GM23338 (cell line): ENCODE data around the gene GRIK1.

ENCODE experiments used
- POLR2AphosphoS5 ChIP-seq: IDR thresholded peaks from 2 replicates; pipeline ENCODE4 v1.6.1; 2016; ENCODE audit warnings: antibody characterized with exemption, low read depth
- TF ChIP-seq, protein P1 (sequence below), 2 experiments: fragments of 200-600 bp in 1 of 2; sonication (generic) in 1 of 2; conservative IDR thresholded peaks; 2 replicates each; pipeline versions ENCODE4 v1.5.1 to v1.6.1; 2016 to 2017; ENCODE audit warnings: antibody characterized with exemption in 2 of 2, low read depth in 2 of 2, mild to moderate bottlenecking in 2 of 2, moderate library complexity in 1 of 2

DNA sequence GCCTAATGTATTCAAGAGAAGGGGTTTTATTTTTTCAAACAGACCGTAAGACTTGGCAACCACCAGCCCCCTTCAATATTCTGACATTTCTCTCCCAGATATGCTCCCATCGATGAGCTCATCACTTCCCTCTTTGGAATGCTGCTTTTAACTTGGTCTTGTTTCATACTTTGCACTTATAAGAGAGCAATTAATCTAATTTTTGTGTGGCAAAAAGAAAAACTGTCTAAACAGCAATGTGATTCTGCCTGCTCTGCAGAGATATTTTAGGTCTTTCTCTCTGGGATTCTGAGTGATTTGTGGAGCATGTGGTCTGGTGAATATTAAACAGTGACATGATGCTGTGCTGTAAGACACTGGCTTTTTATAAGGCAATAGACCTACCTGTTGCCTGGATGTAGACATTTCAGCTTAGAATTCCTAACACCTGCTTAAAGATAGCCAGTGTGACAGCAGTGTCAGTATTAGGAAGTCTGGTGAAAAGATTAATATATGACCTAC, 356.3 kb downstream of the GRIK1 start:
- TF ChIP-seq POLR2AphosphoS5: no peak
- TF ChIP-seq, protein P1, sequence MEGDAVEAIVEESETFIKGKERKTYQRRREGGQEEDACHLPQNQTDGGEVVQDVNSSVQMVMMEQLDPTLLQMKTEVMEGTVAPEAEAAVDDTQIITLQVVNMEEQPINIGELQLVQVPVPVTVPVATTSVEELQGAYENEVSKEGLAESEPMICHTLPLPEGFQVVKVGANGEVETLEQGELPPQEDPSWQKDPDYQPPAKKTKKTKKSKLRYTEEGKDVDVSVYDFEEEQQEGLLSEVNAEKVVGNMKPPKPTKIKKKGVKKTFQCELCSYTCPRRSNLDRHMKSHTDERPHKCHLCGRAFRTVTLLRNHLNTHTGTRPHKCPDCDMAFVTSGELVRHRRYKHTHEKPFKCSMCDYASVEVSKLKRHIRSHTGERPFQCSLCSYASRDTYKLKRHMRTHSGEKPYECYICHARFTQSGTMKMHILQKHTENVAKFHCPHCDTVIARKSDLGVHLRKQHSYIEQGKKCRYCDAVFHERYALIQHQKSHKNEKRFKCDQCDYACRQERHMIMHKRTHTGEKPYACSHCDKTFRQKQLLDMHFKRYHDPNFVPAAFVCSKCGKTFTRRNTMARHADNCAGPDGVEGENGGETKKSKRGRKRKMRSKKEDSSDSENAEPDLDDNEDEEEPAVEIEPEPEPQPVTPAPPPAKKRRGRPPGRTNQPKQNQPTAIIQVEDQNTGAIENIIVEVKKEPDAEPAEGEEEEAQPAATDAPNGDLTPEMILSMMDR (conservative IDR thresholded peaks at IDR 0.05; ENCODE audit: low read depth in 2 of 2): no peak
